Measurements from ENCODE around the gene NAGS.
"Not testable (repeated sequence)": the region's sequence is repeated elsewhere in the genome, so short reads cannot be mapped to it uniquely, and the experiment has no call there.

NAGS gene

GRCh38 chr17:44007346-44008204 is 3.2 kb downstream of the NAGS start:
- FAIRE-seq, result no peak

- no peak for FAIRE-seq
Observed at GRCh38 chr17:44008205-44008909, 3.9 kb downstream of the NAGS start.

GRCh38 chr17:44010966-44011647 is 6.7 kb downstream of the NAGS start:
- FAIRE-seq, result no peak

GRCh38 chr17:44011876-44012275 is 7.5 kb downstream of the NAGS start:
- FAIRE-seq, result no peak

- no peak for FAIRE-seq
Observed at GRCh38 chr17:44012391-44012790, 8.0 kb downstream of the NAGS start.

- no peak for FAIRE-seq
Observed at GRCh38 chr17:44012874-44013273, 8.5 kb downstream of the NAGS start.

GRCh38 chr17:44014133-44014436 is 9.7 kb downstream of the NAGS start:
- no peak for FAIRE-seq

- FAIRE-seq, result peak; percentile 45
Observed at GRCh38 chr17:44014437-44015172, 10.2 kb downstream of the NAGS start, which contains the start of gene TMEM101. Gene TMEM101 (minus strand): TSS chr17:44014963. CDS start chr17:44014952, 11 bp downstream.

- not testable (repeated sequence) for FAIRE-seq
Observed at GRCh38 chr17:44021227-44021626, 16.8 kb downstream of the NAGS start.

- FAIRE-seq, result no peak
Observed at GRCh38 chr17:44022246-44022645, 17.8 kb downstream of the NAGS start.

GRCh38 chr17:44023545-44024270 is 19.3 kb downstream of the NAGS start:
- FAIRE-seq, result no peak

GRCh38 chr17:44024271-44024663 is 19.8 kb downstream of the NAGS start:
- FAIRE-seq, result no peak

- FAIRE-seq, result no peak
Observed at GRCh38 chr17:44024853-44025252, 20.4 kb downstream of the NAGS start.

GRCh38 chr17:44029736-44030135 is 25.3 kb downstream of the NAGS start:
- FAIRE-seq, result no peak

- FAIRE-seq, result no peak
Observed at GRCh38 chr17:44030482-44030881, 26.1 kb downstream of the NAGS start.

- FAIRE-seq, result no peak
Observed at GRCh38 chr17:44033861-44034408, 29.5 kb downstream of the NAGS start.

- FAIRE-seq, result not testable (repeated sequence)
Observed at GRCh38 chr17:44034688-44035087, 30.3 kb downstream of the NAGS start.

GRCh38 chr17:44037471-44037870 is 33.0 kb downstream of the NAGS start:
- FAIRE-seq, result no peak

GRCh38 chr17:44038604-44039011 is 34.2 kb downstream of the NAGS start:
- FAIRE-seq, result no peak

GRCh38 chr17:44039829-44040635 is 35.6 kb downstream of the NAGS start:
- FAIRE-seq, result no peak

GRCh38 chr17:44043272-44043696 is 38.9 kb downstream of the NAGS start:
- FAIRE-seq, result no peak

Measured in endometrium (tissue), 2 donors.